Measurements from ENCODE around the gene DBN1. TPM values are rescaled to one million over a fixed set of nuclear protein-coding genes. Genes with fewer than 3 reads are reported as not detected.

Gene DBN1
- total and polyA plus RNA-seq, 9 of the 15 experiments (the other 6 are each of a cell fraction or from before 2014, with no cell fraction given): 0.25 to 87.2 (median 27.9) TPM

DNA sequence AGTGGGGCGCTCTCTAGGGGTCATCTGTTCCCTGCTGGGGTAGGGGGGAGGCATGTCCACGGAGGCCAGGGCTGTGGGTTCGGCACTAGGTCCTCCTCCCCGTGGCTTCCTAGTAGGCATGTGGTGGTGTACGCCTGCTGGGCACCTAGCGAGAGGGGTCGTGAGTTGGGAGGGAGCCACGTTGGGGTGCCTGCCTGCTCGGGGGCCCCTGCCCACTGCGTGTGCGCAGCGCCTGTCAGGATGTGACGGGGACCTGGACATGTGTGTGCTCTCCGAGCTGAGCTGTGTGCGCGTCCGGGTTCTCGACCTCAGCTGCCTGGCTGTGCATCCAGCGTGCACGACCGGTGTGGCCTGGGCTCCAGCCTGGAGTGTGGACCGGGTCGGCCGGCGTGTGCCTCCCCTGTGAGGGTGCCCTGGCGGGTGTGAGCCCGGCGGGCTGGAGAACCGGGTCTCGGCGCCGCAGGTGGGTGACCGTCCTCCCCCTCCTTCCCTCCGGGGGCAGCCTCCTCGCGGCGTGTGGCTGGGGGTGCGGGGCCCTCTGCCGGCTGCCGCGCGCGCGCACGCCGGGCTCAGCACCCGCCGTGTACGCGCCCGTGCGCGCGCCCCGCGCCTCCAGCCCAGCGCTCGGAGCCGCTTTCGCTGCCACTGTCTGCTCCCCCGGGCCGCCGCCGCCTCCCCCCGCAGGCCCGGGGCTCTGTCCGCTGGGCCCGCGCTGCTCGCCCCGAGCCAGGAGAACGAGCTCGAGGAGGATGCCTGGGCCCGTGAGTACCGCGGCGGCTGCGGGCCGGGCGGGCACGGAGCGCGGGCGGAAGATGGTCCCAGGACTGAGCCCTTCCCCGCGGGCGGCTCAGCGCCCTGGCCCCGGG is 27.0 kb downstream of the DBN1 start, which contains the start of gene PRR7 (continued):
- TF ChIP-seq, protein P1, sequence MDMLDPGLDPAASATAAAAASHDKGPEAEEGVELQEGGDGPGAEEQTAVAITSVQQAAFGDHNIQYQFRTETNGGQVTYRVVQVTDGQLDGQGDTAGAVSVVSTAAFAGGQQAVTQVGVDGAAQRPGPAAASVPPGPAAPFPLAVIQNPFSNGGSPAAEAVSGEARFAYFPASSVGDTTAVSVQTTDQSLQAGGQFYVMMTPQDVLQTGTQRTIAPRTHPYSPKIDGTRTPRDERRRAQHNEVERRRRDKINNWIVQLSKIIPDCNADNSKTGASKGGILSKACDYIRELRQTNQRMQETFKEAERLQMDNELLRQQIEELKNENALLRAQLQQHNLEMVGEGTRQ (CRISPR knock-in tag; IDR thresholded peaks at IDR 0.05): no peak
- TF ChIP-seq ZFP1 (CRISPR knock-in tag; IDR thresholded peaks at IDR 0.05) (no peak), ASH1L (IDR thresholded peaks at IDR 0.05; ENCODE audit: borderline replicate concordance, low read depth, partially characterized antibody) (no peak), TOE1 (IDR thresholded peaks at IDR 0.05; ENCODE audit: borderline replicate concordance) (no peak), TOE1 (CRISPR knock-in tag; IDR thresholded peaks at IDR 0.05; ENCODE audit: borderline replicate concordance, low read depth) (0 out of 2 replicates have a peak, but pooled peaks have one; percentile 27), MAFK (IDR thresholded peaks at IDR 0.05; ENCODE audit: low read length) (no peak), ETV1 (tag; conservative IDR thresholded peaks at IDR 0.05; ENCODE audit: low read depth) (no peak)
- TF ChIP-seq, protein P2, sequence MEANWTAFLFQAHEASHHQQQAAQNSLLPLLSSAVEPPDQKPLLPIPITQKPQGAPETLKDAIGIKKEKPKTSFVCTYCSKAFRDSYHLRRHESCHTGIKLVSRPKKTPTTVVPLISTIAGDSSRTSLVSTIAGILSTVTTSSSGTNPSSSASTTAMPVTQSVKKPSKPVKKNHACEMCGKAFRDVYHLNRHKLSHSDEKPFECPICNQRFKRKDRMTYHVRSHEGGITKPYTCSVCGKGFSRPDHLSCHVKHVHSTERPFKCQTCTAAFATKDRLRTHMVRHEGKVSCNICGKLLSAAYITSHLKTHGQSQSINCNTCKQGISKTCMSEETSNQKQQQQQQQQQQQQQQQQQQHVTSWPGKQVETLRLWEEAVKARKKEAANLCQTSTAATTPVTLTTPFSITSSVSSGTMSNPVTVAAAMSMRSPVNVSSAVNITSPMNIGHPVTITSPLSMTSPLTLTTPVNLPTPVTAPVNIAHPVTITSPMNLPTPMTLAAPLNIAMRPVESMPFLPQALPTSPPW (CRISPR knock-in tag; IDR thresholded peaks at IDR 0.05): peak; percentile 84
- TF ChIP-seq, protein P3, sequence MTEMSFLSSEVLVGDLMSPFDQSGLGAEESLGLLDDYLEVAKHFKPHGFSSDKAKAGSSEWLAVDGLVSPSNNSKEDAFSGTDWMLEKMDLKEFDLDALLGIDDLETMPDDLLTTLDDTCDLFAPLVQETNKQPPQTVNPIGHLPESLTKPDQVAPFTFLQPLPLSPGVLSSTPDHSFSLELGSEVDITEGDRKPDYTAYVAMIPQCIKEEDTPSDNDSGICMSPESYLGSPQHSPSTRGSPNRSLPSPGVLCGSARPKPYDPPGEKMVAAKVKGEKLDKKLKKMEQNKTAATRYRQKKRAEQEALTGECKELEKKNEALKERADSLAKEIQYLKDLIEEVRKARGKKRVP (CRISPR knock-in tag; IDR thresholded peaks at IDR 0.05): 0 out of 2 replicates have a peak, but pooled peaks have one; percentile 13

Measured in K562 (cell line).